ENCODE measurements around the gene LYZL2. TPM values are rescaled to one million over a fixed set of nuclear protein-coding genes. Genes with fewer than 3 reads are reported as not detected.

Gene LYZL2
- total RNA-seq, 2 donors from 2014 or later = 3.3 TPM; not detected in 1

Other genes starting within 250 kb of the LYZL2 start
- gene MAP3K8, start 195.6 kb downstream of the LYZL2 start, total RNA-seq = 10 to 100 TPM in 1 of 2 donors, 1 to 10 TPM in 1; 4.7 to 12.2 TPM

Data from prostate gland (tissue), 2 donors.